Peyer's patch (tissue), 4 donors: ENCODE measurements around the gene TMEM209. TPM values are rescaled to one million over a fixed set of nuclear protein-coding genes. Genes with fewer than 3 reads are reported as not detected.
A peak's percentile ranks its signal among the peaks of the same experiment; 100 is the strongest.

Experiments used
- DNase-seq, 3 donors: peaks; one replicate each; pipeline ENCODE4 v3.0.0-alpha.2; 2017 to 2019
- H3K27ac ChIP-seq, 4 donors: fragments of 200-600 bp; sonication (generic); one replicate each; pipeline ENCODE4 v1.5.1; 2016 to 2019
- H3K27me3 ChIP-seq, 2 donors: fragments of 200-600 bp; sonication (generic); one replicate each; pipeline ENCODE4 v1.5.1; 2019
- H3K36me3 ChIP-seq, 3 donors: fragments of 200-600 bp; sonication (generic); one replicate each; pipeline ENCODE4 v1.5.1; 2016 to 2019
- H3K4me1 ChIP-seq, 4 donors: fragments of 200-600 bp; sonication (generic); one replicate each; pipeline ENCODE4 v1.5.1; 2016 to 2019
- H3K4me3 ChIP-seq, 4 donors: fragments of 200-600 bp; sonication (generic); 1 replicate in 3 of 4; 2 replicates in 1 of 4; pipeline ENCODE4 v1.5.1; 2016 to 2019; ENCODE audit warnings: mild to moderate bottlenecking in 1 of 4
- H3K9me3 ChIP-seq, 4 donors: fragments of 200-600 bp; sonication (generic); one replicate each; pipeline ENCODE4 v1.5.1; 2016 to 2019; ENCODE audit warnings: mild to moderate bottlenecking in 1 of 4
- POLR2A ChIP-seq, 2 donors: fragments of 450-650 bp; IDR thresholded peaks; one replicate each; pipeline ENCODE4 v1.5.1; 2017; ENCODE audit warnings: antibody characterized with exemption in 2 of 2, mild to moderate bottlenecking in 2 of 2, moderate library complexity in 2 of 2
- total RNA-seq, 4 donors: library from RNA; depleted of rRNA; stranded (reverse); fragments of >200 nt; gene quantifications; one replicate each; pipeline ENCODE4 v1.1.0, GENCODE V29; 2016
- TF ChIP-seq, protein P1 (sequence below), 6 experiments: fragments of 450-650 bp in 4 of 6; fragments of 200-600 bp in 2 of 6; sonication (generic) in 1 of 6; IDR thresholded peaks; one replicate each; pipeline ENCODE4 v1.5.1; 2017 to 2019; ENCODE audit warnings: antibody characterized with exemption in 6 of 6, mild to moderate bottlenecking in 3 of 6, moderate library complexity in 1 of 6

The TMEM209 gene
- total RNA-seq, 4 donors from 2014 or later = 11.6 to 17.2 (median 15.4) TPM

- no peaks in the 10 kb centered on the region for H3K27me3 ChIP-seq
- no peaks in the 10 kb centered on the region for H3K36me3 ChIP-seq
- H3K9me3 ChIP-seq = no peaks in the 10 kb centered on the region
- no peak for TF ChIP-seq POLR2A (IDR thresholded peaks at IDR 0.05)
- TF ChIP-seq, protein P1, sequence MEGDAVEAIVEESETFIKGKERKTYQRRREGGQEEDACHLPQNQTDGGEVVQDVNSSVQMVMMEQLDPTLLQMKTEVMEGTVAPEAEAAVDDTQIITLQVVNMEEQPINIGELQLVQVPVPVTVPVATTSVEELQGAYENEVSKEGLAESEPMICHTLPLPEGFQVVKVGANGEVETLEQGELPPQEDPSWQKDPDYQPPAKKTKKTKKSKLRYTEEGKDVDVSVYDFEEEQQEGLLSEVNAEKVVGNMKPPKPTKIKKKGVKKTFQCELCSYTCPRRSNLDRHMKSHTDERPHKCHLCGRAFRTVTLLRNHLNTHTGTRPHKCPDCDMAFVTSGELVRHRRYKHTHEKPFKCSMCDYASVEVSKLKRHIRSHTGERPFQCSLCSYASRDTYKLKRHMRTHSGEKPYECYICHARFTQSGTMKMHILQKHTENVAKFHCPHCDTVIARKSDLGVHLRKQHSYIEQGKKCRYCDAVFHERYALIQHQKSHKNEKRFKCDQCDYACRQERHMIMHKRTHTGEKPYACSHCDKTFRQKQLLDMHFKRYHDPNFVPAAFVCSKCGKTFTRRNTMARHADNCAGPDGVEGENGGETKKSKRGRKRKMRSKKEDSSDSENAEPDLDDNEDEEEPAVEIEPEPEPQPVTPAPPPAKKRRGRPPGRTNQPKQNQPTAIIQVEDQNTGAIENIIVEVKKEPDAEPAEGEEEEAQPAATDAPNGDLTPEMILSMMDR (IDR thresholded peaks at IDR 0.05) = no peak
- H3K4me3 ChIP-seq = no peak overlapping the region
- H3K27ac ChIP-seq = no peak overlapping the region
- DNase-seq = peak in 1 of 3 donors; percentile 1
- peaks cover 0 to 9% (median 2%) of the 10 kb centered on the region in 4 donors for H3K4me1 ChIP-seq
Measured at GRCh38 chr7:130143334-130143732, 61.9 kb downstream of the TMEM209 start.

- DNase-seq = peak in 1 of 3 donors; percentile 15
- no peak overlapping the region for H3K27ac ChIP-seq
- peaks cover 0 to 9% (median 2%) of the 10 kb centered on the region in 4 donors for H3K4me1 ChIP-seq
- no peaks in the 10 kb centered on the region for H3K9me3 ChIP-seq
- no peak overlapping the region for H3K4me3 ChIP-seq
- TF ChIP-seq, protein P1 (IDR thresholded peaks at IDR 0.05) = no peak
- TF ChIP-seq POLR2A (IDR thresholded peaks at IDR 0.05) = no peak
- H3K36me3 ChIP-seq = peaks cover 0 to 2% (median 0%) of the 10 kb centered on the region in 3 donors
- no peaks in the 10 kb centered on the region for H3K27me3 ChIP-seq
Measured at GRCh38 chr7:130142654-130143333, 62.4 kb downstream of the TMEM209 start.

GRCh38 chr7:130141884-130142653 is 63.1 kb downstream of the TMEM209 start:
- TF ChIP-seq POLR2A (IDR thresholded peaks at IDR 0.05) = no peak
- TF ChIP-seq, protein P1 (IDR thresholded peaks at IDR 0.05) = no peak
- Histone ChIP-seq H3K9me3 (no peaks in the 10 kb centered on the region), H3K4me3 (peak overlapping the region; percentile 42 to 63 (median 52)), H3K27ac (peak overlapping the region in 3 of 4 donors; percentile 64 to 77 (median 75)), H3K36me3 (peaks cover 0 to 8% (median 0%) of the 10 kb centered on the region in 3 donors), H3K4me1 (peaks cover 0 to 9% (median 2%) of the 10 kb centered on the region in 4 donors), H3K27me3 (no peaks in the 10 kb centered on the region)
- peak in 1 of 3 donors; percentile 15 for DNase-seq

- peaks cover 0 to 9% (median 2%) of the 10 kb centered on the region in 4 donors for H3K4me1 ChIP-seq
- H3K36me3 ChIP-seq = peaks cover 0 to 8% (median 0%) of the 10 kb centered on the region in 3 donors
- DNase-seq = peak; percentile 52 to 75 (median 74)
- peak overlapping the region; percentile 44 to 77 (median 70) for H3K27ac ChIP-seq
- TF ChIP-seq, protein P1 (IDR thresholded peaks at IDR 0.05) = no peak
- TF ChIP-seq POLR2A (IDR thresholded peaks at IDR 0.05) = no peak
- no peaks in the 10 kb centered on the region for H3K27me3 ChIP-seq
- peak overlapping the region; percentile 42 to 63 (median 52) for H3K4me3 ChIP-seq
- H3K9me3 ChIP-seq = no peaks in the 10 kb centered on the region
Measured at GRCh38 chr7:130141161-130141883, 63.9 kb downstream of the TMEM209 start.

GRCh38 chr7:130140551-130141160 is 64.5 kb downstream of the TMEM209 start:
- DNase-seq = no peak
- Histone ChIP-seq H3K27ac (peak overlapping the region in 3 of 4 donors; percentile 44 to 77 (median 75)), H3K4me3 (peak overlapping the region; percentile 42 to 63 (median 52)), H3K9me3 (no peaks in the 10 kb centered on the region), H3K4me1 (peaks cover 0 to 9% (median 2%) of the 10 kb centered on the region in 4 donors), H3K27me3 (no peaks in the 10 kb centered on the region), H3K36me3 (peaks cover 0 to 9% (median 0%) of the 10 kb centered on the region in 3 donors)
- TF ChIP-seq POLR2A (IDR thresholded peaks at IDR 0.05) = no peak
- TF ChIP-seq, protein P1 (IDR thresholded peaks at IDR 0.05) = no peak
